GM23338 (cell line): Measurements from ENCODE around the gene MEGF11. TPM values are rescaled to one million over a fixed set of nuclear protein-coding genes. Genes with fewer than 3 reads are reported as not detected.

Source experiments
- ATAC-seq: fragments of 200-7000 bp; cut with Tn5 transposase; 3 replicates; pipeline ENCODE4 v1.9.1; 2020
- DNase-seq: peaks from one replicate; pipeline ENCODE4 v3.0.0-alpha.2; 2015; ENCODE audit warnings: low spot score
- H2AFZ ChIP-seq: fragments of 200-600 bp; sonication (generic); 2 replicates; pipeline ENCODE4 v1.8.0; 2016; ENCODE audit warnings: antibody characterized with exemption, mild to moderate bottlenecking, moderate library complexity
- H3F3A ChIP-seq: fragments of 200-600 bp; sonication (generic); replicated peaks from 2 replicates; pipeline ENCODE4 v1.8.0; 2017; ENCODE audit warnings: antibody characterized with exemption, mixed run types, low read depth
- H3K27ac ChIP-seq: fragments of 200-600 bp; sonication (generic); 2 replicates; pipeline ENCODE4 v1.6.1; 2016; ENCODE audit warnings: low read depth
- H3K27me3 ChIP-seq: fragments of 200-600 bp; sonication (generic); 2 replicates; pipeline ENCODE4 v1.8.0; 2016; ENCODE audit warnings: mild to moderate bottlenecking, mixed run types, moderate library complexity; ENCODE audit not compliant: insufficient read depth
- H3K36me3 ChIP-seq: fragments of 200-600 bp; sonication (generic); 2 replicates; pipeline ENCODE4 v1.8.0; 2016; ENCODE audit warnings: mild to moderate bottlenecking; ENCODE audit not compliant: insufficient read depth
- H3K4me1 ChIP-seq: fragments of 200-600 bp; sonication (generic); 2 replicates; pipeline ENCODE4 v1.8.0; 2016; ENCODE audit warnings: mild to moderate bottlenecking, moderate library complexity; ENCODE audit not compliant: insufficient read depth
- H3K4me2 ChIP-seq: fragments of 200-600 bp; sonication (generic); 2 replicates; pipeline ENCODE4 v1.7.1; 2017; ENCODE audit warnings: mixed run types
- H3K4me3 ChIP-seq: fragments of 200-600 bp; sonication (generic); 2 replicates; pipeline ENCODE4 v1.6.1; 2016; ENCODE audit warnings: mixed run types
- H3K79me2 ChIP-seq: fragments of 200-600 bp; sonication (generic); replicated peaks from 2 replicates; pipeline ENCODE4 v1.8.0; 2017; ENCODE audit warnings: mild to moderate bottlenecking; ENCODE audit not compliant: insufficient read depth
- H3K9me2 ChIP-seq: fragments of 200-600 bp; sonication (generic); 2 replicates; pipeline ENCODE4 v1.8.0; 2017; ENCODE audit not compliant: insufficient read depth
- H4K20me1 ChIP-seq: fragments of 200-600 bp; sonication (generic); replicated peaks from 2 replicates; pipeline ENCODE4 v1.8.0; 2017; ENCODE audit warnings: mild to moderate bottlenecking; ENCODE audit not compliant: insufficient read depth
- H3K27ac Mint-ChIP-seq: 2 replicates; pipeline ENCODE4 v1.8.0; 2020; ENCODE audit warnings: inconsistent platforms, mild to moderate bottlenecking, moderate library complexity, mixed read lengths
- H3K27me3 Mint-ChIP-seq: 3 replicates; pipeline ENCODE4 v1.8.0; 2022; ENCODE audit warnings: low read depth, mild to moderate bottlenecking, moderate library complexity, mixed read lengths, inconsistent platforms; ENCODE audit not compliant: insufficient read depth, poor library complexity
- H3K36me3 Mint-ChIP-seq: 3 replicates; pipeline ENCODE4 v1.8.0; 2021; ENCODE audit warnings: low read depth, mild to moderate bottlenecking, inconsistent platforms, moderate library complexity, mixed read lengths
- H3K4me1 Mint-ChIP-seq: 3 replicates; pipeline ENCODE4 v1.8.0; 2020; ENCODE audit warnings: mild to moderate bottlenecking, inconsistent platforms, mixed read lengths
- H3K4me3 Mint-ChIP-seq: 3 replicates; pipeline ENCODE4 v1.8.0; 2021; ENCODE audit warnings: moderate library complexity, mild to moderate bottlenecking, inconsistent platforms, mixed read lengths
- H3K9me3 Mint-ChIP-seq: 3 replicates; pipeline ENCODE4 v1.8.0; 2020; ENCODE audit warnings: moderate library complexity, mild to moderate bottlenecking, inconsistent platforms, mixed read lengths
- CREB1 ChIP-seq: fragments of 250-450 bp; sonication (Bioruptor Pico); IDR thresholded peaks from 2 replicates; pipeline ENCODE4 v1.5.0; 2020; ENCODE audit warnings: low read depth, mild to moderate bottlenecking, moderate library complexity
- JUNB ChIP-seq: IDR thresholded peaks from one replicate; pipeline ENCODE4 v1.6.1; 2016; ENCODE audit warnings: antibody characterized with exemption; ENCODE audit not compliant: unreplicated experiment
- NANOG ChIP-seq: IDR thresholded peaks from 2 replicates; pipeline ENCODE4 v1.6.1; 2016; ENCODE audit warnings: antibody characterized with exemption, borderline replicate concordance
- POLR2AphosphoS5 ChIP-seq: IDR thresholded peaks from 2 replicates; pipeline ENCODE4 v1.6.1; 2016; ENCODE audit warnings: antibody characterized with exemption, low read depth
- STAT1 ChIP-seq: IDR thresholded peaks from one replicate; pipeline ENCODE4 v1.6.1; 2016; ENCODE audit warnings: antibody characterized with exemption; ENCODE audit not compliant: unreplicated experiment
- ZNF114 ChIP-seq: fragments of 250-450 bp; sonication (Bioruptor Pico); IDR thresholded peaks from 2 replicates; pipeline ENCODE4 v1.5.0; 2020; ENCODE audit warnings: mild to moderate bottlenecking, moderate library complexity
- ZNF331 ChIP-seq: fragments of 250-450 bp; sonication (Bioruptor Pico); IDR thresholded peaks from 2 replicates; pipeline ENCODE4 v1.5.0; 2020; ENCODE audit warnings: low read depth, mild to moderate bottlenecking, moderate library complexity
- polyA plus RNA-seq: library from polyadenylated mRNA; unstranded; fragments of >200 nt; fragmentation: Nextera tagmentation; extraction: Ambion mirVana; gene quantifications from 2 replicates; pipeline ENCODE4 v1.2.1, GENCODE V29; 2016
- total RNA-seq: library from RNA; depleted of rRNA; stranded (reverse); fragments of >200 nt; shearing (Covaris generic); gene quantifications from 2 replicates; pipeline ENCODE4 v1.2.3, GENCODE V29; 2014
- TF ChIP-seq, protein P1 (sequence below): IDR thresholded peaks from one replicate; pipeline ENCODE4 v1.6.1; 2018; ENCODE audit warnings: antibody characterized with exemption; ENCODE audit not compliant: unreplicated experiment
- TF ChIP-seq, protein P2 (sequence below), 2 experiments: fragments of 200-600 bp in 1 of 2; sonication (generic) in 1 of 2; conservative IDR thresholded peaks; 2 replicates each; pipeline versions ENCODE4 v1.5.1 to v1.6.1; 2016 to 2017; ENCODE audit warnings: antibody characterized with exemption in 2 of 2, low read depth in 2 of 2, mild to moderate bottlenecking in 2 of 2, moderate library complexity in 1 of 2
- TF ChIP-seq, protein P3 (sequence below): fragments of 250-450 bp; sonication (Bioruptor Pico); IDR thresholded peaks from 2 replicates; pipeline ENCODE4 v1.5.0; 2020; ENCODE audit warnings: mild to moderate bottlenecking, moderate library complexity

MEGF11 gene
- total and polyA plus RNA-seq, 2 experiments from 2014 or later = 1.3 to 1.9 TPM

DNA sequence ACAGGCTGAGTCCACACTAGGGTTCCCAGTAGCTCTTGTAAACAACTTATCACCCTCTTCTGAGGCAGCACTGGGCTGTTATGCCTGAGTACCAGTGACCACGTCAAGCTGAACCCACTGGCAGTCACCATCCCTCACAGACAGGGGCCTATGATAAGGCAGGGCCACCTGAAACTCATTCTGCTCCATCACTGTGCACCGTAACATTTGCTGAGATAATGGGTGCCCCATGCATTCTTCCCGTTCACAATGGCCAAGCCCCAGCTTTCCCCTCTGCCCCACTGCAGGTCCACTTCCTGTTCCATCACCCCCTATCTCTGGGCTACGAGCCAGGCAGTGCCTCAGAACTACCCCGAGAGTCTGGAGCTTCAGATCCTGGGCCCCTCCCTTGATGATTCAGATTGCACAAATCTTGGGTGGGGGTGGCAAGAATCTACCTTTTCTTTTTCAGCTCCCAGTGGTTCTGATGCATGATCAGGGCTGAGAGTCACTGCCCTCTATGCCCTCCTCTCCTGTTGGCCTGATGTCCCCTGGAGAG lies 226.2 kb downstream of the MEGF11 start:
- H3K27me3 Mint-ChIP-seq = no peaks in the 10 kb centered on the region
- Histone ChIP-seq H3K4me3 (no peak overlapping the region), H3K4me1 (peaks cover 42% of the 10 kb centered on the region), H4K20me1 (no peaks in the 10 kb centered on the region), H3K79me2 (no peaks in the 10 kb centered on the region), H3K4me2 (no peak overlapping the region; the same call in 1 of the 2 replicates), H3F3A (peaks cover 4% of the 10 kb centered on the region; the same call in 1 of the 2 replicates), H3K9me2 (no peaks in the 10 kb centered on the region), H3K27me3 (no peaks in the 10 kb centered on the region), H3K36me3 (peaks cover 3% of the 10 kb centered on the region; the same call in 1 of the 2 replicates), H2AFZ (no peak overlapping the region), H3K27ac (no peak overlapping the region)
- H3K36me3 Mint-ChIP-seq = peaks cover 12% of the 10 kb centered on the region
- ATAC-seq = no peak
- H3K4me1 Mint-ChIP-seq = peaks cover 56% of the 10 kb centered on the region
- H3K27ac Mint-ChIP-seq = peak overlapping the region; percentile 33; the same call in 1 of the 2 replicates
- TF ChIP-seq NANOG (no peak), STAT1 (no peak), CREB1 (CRISPR knock-in tag) (no peak), JUNB (no peak), ZNF331 (CRISPR knock-in tag) (no peak), POLR2AphosphoS5 (no peak), ZNF114 (CRISPR knock-in tag) (no peak)
- TF ChIP-seq, protein P1, sequence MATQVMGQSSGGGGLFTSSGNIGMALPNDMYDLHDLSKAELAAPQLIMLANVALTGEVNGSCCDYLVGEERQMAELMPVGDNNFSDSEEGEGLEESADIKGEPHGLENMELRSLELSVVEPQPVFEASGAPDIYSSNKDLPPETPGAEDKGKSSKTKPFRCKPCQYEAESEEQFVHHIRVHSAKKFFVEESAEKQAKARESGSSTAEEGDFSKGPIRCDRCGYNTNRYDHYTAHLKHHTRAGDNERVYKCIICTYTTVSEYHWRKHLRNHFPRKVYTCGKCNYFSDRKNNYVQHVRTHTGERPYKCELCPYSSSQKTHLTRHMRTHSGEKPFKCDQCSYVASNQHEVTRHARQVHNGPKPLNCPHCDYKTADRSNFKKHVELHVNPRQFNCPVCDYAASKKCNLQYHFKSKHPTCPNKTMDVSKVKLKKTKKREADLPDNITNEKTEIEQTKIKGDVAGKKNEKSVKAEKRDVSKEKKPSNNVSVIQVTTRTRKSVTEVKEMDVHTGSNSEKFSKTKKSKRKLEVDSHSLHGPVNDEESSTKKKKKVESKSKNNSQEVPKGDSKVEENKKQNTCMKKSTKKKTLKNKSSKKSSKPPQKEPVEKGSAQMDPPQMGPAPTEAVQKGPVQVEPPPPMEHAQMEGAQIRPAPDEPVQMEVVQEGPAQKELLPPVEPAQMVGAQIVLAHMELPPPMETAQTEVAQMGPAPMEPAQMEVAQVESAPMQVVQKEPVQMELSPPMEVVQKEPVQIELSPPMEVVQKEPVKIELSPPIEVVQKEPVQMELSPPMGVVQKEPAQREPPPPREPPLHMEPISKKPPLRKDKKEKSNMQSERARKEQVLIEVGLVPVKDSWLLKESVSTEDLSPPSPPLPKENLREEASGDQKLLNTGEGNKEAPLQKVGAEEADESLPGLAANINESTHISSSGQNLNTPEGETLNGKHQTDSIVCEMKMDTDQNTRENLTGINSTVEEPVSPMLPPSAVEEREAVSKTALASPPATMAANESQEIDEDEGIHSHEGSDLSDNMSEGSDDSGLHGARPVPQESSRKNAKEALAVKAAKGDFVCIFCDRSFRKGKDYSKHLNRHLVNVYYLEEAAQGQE = no peak
- TF ChIP-seq, protein P2, sequence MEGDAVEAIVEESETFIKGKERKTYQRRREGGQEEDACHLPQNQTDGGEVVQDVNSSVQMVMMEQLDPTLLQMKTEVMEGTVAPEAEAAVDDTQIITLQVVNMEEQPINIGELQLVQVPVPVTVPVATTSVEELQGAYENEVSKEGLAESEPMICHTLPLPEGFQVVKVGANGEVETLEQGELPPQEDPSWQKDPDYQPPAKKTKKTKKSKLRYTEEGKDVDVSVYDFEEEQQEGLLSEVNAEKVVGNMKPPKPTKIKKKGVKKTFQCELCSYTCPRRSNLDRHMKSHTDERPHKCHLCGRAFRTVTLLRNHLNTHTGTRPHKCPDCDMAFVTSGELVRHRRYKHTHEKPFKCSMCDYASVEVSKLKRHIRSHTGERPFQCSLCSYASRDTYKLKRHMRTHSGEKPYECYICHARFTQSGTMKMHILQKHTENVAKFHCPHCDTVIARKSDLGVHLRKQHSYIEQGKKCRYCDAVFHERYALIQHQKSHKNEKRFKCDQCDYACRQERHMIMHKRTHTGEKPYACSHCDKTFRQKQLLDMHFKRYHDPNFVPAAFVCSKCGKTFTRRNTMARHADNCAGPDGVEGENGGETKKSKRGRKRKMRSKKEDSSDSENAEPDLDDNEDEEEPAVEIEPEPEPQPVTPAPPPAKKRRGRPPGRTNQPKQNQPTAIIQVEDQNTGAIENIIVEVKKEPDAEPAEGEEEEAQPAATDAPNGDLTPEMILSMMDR (conservative IDR thresholded peaks at IDR 0.05; ENCODE audit: low read depth in 2 of 2) = no peak
- TF ChIP-seq, protein P3, sequence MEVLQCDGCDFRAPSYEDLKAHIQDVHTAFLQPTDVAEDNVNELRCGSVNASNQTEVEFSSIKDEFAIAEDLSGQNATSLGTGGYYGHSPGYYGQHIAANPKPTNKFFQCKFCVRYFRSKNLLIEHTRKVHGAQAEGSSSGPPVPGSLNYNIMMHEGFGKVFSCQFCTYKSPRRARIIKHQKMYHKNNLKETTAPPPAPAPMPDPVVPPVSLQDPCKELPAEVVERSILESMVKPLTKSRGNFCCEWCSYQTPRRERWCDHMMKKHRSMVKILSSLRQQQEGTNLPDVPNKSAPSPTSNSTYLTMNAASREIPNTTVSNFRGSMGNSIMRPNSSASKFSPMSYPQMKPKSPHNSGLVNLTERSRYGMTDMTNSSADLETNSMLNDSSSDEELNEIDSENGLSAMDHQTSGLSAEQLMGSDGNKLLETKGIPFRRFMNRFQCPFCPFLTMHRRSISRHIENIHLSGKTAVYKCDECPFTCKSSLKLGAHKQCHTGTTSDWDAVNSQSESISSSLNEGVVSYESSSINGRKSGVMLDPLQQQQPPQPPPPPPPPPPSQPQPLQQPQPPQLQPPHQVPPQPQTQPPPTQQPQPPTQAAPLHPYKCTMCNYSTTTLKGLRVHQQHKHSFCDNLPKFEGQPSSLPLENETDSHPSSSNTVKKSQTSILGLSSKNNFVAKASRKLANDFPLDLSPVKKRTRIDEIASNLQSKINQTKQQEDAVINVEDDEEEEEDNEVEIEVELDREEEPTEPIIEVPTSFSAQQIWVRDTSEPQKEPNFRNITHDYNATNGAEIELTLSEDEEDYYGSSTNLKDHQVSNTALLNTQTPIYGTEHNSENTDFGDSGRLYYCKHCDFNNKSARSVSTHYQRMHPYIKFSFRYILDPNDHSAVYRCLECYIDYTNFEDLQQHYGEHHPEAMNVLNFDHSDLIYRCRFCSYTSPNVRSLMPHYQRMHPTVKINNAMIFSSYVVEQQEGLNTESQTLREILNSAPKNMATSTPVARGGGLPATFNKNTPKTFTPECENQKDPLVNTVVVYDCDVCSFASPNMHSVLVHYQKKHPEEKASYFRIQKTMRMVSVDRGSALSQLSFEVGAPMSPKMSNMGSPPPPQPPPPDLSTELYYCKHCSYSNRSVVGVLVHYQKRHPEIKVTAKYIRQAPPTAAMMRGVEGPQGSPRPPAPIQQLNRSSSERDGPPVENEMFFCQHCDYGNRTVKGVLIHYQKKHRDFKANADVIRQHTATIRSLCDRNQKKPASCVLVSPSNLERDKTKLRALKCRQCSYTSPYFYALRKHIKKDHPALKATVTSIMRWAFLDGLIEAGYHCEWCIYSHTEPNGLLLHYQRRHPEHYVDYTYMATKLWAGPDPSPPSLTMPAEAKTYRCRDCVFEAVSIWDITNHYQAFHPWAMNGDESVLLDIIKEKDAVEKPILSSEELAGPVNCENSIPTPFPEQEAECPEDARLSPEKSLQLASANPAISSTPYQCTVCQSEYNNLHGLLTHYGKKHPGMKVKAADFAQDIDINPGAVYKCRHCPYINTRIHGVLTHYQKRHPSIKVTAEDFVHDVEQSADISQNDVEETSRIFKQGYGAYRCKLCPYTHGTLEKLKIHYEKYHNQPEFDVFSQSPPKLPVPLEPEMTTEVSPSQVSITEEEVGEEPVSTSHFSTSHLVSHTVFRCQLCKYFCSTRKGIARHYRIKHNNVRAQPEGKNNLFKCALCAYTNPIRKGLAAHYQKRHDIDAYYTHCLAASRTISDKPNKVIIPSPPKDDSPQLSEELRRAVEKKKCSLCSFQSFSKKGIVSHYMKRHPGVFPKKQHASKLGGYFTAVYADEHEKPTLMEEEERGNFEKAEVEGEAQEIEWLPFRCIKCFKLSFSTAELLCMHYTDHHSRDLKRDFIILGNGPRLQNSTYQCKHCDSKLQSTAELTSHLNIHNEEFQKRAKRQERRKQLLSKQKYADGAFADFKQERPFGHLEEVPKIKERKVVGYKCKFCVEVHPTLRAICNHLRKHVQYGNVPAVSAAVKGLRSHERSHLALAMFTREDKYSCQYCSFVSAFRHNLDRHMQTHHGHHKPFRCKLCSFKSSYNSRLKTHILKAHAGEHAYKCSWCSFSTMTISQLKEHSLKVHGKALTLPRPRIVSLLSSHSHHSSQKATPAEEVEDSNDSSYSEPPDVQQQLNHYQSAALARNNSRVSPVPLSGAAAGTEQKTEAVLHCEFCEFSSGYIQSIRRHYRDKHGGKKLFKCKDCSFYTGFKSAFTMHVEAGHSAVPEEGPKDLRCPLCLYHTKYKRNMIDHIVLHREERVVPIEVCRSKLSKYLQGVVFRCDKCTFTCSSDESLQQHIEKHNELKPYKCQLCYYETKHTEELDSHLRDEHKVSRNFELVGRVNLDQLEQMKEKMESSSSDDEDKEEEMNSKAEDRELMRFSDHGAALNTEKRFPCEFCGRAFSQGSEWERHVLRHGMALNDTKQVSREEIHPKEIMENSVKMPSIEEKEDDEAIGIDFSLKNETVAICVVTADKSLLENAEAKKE (CRISPR knock-in tag) = no peak
- peaks cover 12% of the 10 kb centered on the region for H3K9me3 Mint-ChIP-seq
- no peak overlapping the region for H3K4me3 Mint-ChIP-seq
- no peak for DNase-seq
